SK-N-SH treated with all-trans-retinoic acid at 6 μM for 48 hours (cell line): ENCODE results near the gene PPP5C.
"Not testable (repeated sequence)": the region's sequence is repeated elsewhere in the genome, so short reads cannot be mapped to it uniquely, and the experiment has no call there.

ENCODE experiments used
- ATAC-seq: fragments of 200-7000 bp; cut with Tn5 transposase; 3 replicates; pipeline ENCODE4 v1.9.1; 2020; ENCODE audit warnings: mild to moderate bottlenecking, moderate library complexity
- BACH2 ChIP-seq: fragments of 250-450 bp; sonication (Bioruptor Pico); IDR thresholded peaks from 2 replicates; pipeline ENCODE4 v1.9.0; 2021; ENCODE audit warnings: mild to moderate bottlenecking, borderline replicate concordance
- CREB5 ChIP-seq: fragments of 250-450 bp; sonication (Bioruptor Pico); IDR thresholded peaks from 2 replicates; pipeline ENCODE4 v1.5.1; 2020; ENCODE audit warnings: low read depth, mild to moderate bottlenecking, moderate library complexity
- CSDC2 ChIP-seq: fragments of 250-450 bp; sonication (Bioruptor Pico); IDR thresholded peaks from 2 replicates; pipeline ENCODE4 v1.5.0; 2020; ENCODE audit warnings: mild to moderate bottlenecking, moderate library complexity
- ESRRG ChIP-seq: fragments of 250-450 bp; sonication (Bioruptor Pico); IDR thresholded peaks from 2 replicates; pipeline ENCODE4 v1.6.1; 2021; ENCODE audit warnings: mild to moderate bottlenecking
- GLIS3 ChIP-seq: fragments of 250-450 bp; sonication (Bioruptor Pico); IDR thresholded peaks from 2 replicates; pipeline ENCODE4 v1.5.0; 2020; ENCODE audit warnings: mild to moderate bottlenecking, moderate library complexity
- ISL1 ChIP-seq: fragments of 250-450 bp; sonication (Bioruptor Pico); IDR thresholded peaks from 2 replicates; pipeline ENCODE4 v2.1.2; 2022; ENCODE audit warnings: mild to moderate bottlenecking, moderate library complexity
- OSR1 ChIP-seq: fragments of 250-450 bp; sonication (Bioruptor Pico); IDR thresholded peaks from 2 replicates; pipeline ENCODE4 v1.8.0; 2022; ENCODE audit warnings: moderate library complexity, mild to moderate bottlenecking, inconsistent platforms
- PATZ1 ChIP-seq: fragments of 250-450 bp; sonication (Bioruptor Pico); IDR thresholded peaks from 2 replicates; pipeline ENCODE4 v1.8.0; 2020; ENCODE audit warnings: mild to moderate bottlenecking, moderate library complexity, borderline replicate concordance
- POU6F1 ChIP-seq: fragments of 250-450 bp; sonication (Bioruptor Pico); IDR thresholded peaks from 2 replicates; pipeline ENCODE4 v1.8.0; 2021; ENCODE audit warnings: low read depth, mild to moderate bottlenecking, moderate library complexity, borderline replicate concordance
- PPARA ChIP-seq: fragments of 250-450 bp; sonication (Bioruptor Pico); IDR thresholded peaks from 2 replicates; pipeline ENCODE4 v1.5.0; 2020; ENCODE audit warnings: mild to moderate bottlenecking, borderline replicate concordance
- RARB ChIP-seq: fragments of 250-450 bp; sonication (Bioruptor Pico); IDR thresholded peaks from 2 replicates; pipeline ENCODE4 v1.8.0; 2021; ENCODE audit warnings: mild to moderate bottlenecking, moderate library complexity
- TCF4 ChIP-seq: fragments of 250-450 bp; sonication (Bioruptor Pico); IDR thresholded peaks from 2 replicates; pipeline ENCODE4 v1.8.0; 2021; ENCODE audit warnings: mild to moderate bottlenecking, moderate library complexity, borderline replicate concordance
- TOX ChIP-seq: fragments of 250-450 bp; sonication (Bioruptor Pico); IDR thresholded peaks from 2 replicates; pipeline ENCODE4 v1.8.0; 2021; ENCODE audit warnings: mild to moderate bottlenecking, moderate library complexity, borderline replicate concordance
- ZC3H10 ChIP-seq: fragments of 250-450 bp; sonication (Bioruptor Pico); IDR thresholded peaks from 2 replicates; pipeline ENCODE4 v1.5.1; 2021; ENCODE audit warnings: mild to moderate bottlenecking, moderate library complexity
- ZFP3 ChIP-seq: fragments of 250-450 bp; sonication (Bioruptor Pico); IDR thresholded peaks from 2 replicates; pipeline ENCODE4 v1.5.0; 2020; ENCODE audit warnings: mild to moderate bottlenecking, moderate library complexity
- ZNF565 ChIP-seq: fragments of 450-650 bp; formaldehyde crosslinking; conservative IDR thresholded peaks from 2 replicates; pipeline ENCODE4 v1.5.0; 2020; ENCODE audit warnings: low read depth, mild to moderate bottlenecking, moderate library complexity
- ZNF8 ChIP-seq: fragments of 450-650 bp; formaldehyde crosslinking; IDR thresholded peaks from 2 replicates; pipeline ENCODE4 v1.5.0; 2020; ENCODE audit warnings: mild to moderate bottlenecking, moderate library complexity
- TF ChIP-seq, protein P1 (sequence below): fragments of 250-450 bp; sonication (Bioruptor Pico); IDR thresholded peaks from 2 replicates; pipeline ENCODE4 v1.5.0; 2020; ENCODE audit warnings: mild to moderate bottlenecking, moderate library complexity

PPP5C gene

GRCh38 chr19:46411925-46412649 is 65.2 kb downstream of the PPP5C start:
- no peak for TF ChIP-seq RARB (CRISPR knock-in tag)
- no peak for TF ChIP-seq ISL1
- TF ChIP-seq ZC3H10 (CRISPR knock-in tag): no peak
- TF ChIP-seq, protein P1, sequence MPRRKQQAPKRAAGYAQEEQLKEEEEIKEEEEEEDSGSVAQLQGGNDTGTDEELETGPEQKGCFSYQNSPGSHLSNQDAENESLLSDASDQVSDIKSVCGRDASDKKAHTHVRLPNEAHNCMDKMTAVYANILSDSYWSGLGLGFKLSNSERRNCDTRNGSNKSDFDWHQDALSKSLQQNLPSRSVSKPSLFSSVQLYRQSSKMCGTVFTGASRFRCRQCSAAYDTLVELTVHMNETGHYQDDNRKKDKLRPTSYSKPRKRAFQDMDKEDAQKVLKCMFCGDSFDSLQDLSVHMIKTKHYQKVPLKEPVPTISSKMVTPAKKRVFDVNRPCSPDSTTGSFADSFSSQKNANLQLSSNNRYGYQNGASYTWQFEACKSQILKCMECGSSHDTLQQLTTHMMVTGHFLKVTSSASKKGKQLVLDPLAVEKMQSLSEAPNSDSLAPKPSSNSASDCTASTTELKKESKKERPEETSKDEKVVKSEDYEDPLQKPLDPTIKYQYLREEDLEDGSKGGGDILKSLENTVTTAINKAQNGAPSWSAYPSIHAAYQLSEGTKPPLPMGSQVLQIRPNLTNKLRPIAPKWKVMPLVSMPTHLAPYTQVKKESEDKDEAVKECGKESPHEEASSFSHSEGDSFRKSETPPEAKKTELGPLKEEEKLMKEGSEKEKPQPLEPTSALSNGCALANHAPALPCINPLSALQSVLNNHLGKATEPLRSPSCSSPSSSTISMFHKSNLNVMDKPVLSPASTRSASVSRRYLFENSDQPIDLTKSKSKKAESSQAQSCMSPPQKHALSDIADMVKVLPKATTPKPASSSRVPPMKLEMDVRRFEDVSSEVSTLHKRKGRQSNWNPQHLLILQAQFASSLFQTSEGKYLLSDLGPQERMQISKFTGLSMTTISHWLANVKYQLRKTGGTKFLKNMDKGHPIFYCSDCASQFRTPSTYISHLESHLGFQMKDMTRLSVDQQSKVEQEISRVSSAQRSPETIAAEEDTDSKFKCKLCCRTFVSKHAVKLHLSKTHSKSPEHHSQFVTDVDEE: no peak
- no peak for TF ChIP-seq POU6F1 (CRISPR knock-in tag)
- no peak for TF ChIP-seq ZNF8 (CRISPR knock-in tag)
- TF ChIP-seq CSDC2 (CRISPR knock-in tag): no peak
- no peak for TF ChIP-seq ESRRG
- no peak for TF ChIP-seq PATZ1 (CRISPR knock-in tag)
- no peak for TF ChIP-seq CREB5 (CRISPR knock-in tag)
- no peak for TF ChIP-seq OSR1 (CRISPR knock-in tag)
- ATAC-seq: no peak

- ATAC-seq: no peak
- TF ChIP-seq BACH2 (CRISPR knock-in tag): no peak
- no peak for TF ChIP-seq OSR1 (CRISPR knock-in tag)
- TF ChIP-seq POU6F1 (CRISPR knock-in tag): no peak
- no peak for TF ChIP-seq ZNF565
- no peak for TF ChIP-seq TOX (CRISPR knock-in tag)
- TF ChIP-seq GLIS3 (CRISPR knock-in tag): no peak
- TF ChIP-seq ZC3H10 (CRISPR knock-in tag): no peak
- no peak for TF ChIP-seq ZFP3 (CRISPR knock-in tag)
Measured at GRCh38 chr19:46412650-46413261, 65.9 kb downstream of the PPP5C start.

DNA sequence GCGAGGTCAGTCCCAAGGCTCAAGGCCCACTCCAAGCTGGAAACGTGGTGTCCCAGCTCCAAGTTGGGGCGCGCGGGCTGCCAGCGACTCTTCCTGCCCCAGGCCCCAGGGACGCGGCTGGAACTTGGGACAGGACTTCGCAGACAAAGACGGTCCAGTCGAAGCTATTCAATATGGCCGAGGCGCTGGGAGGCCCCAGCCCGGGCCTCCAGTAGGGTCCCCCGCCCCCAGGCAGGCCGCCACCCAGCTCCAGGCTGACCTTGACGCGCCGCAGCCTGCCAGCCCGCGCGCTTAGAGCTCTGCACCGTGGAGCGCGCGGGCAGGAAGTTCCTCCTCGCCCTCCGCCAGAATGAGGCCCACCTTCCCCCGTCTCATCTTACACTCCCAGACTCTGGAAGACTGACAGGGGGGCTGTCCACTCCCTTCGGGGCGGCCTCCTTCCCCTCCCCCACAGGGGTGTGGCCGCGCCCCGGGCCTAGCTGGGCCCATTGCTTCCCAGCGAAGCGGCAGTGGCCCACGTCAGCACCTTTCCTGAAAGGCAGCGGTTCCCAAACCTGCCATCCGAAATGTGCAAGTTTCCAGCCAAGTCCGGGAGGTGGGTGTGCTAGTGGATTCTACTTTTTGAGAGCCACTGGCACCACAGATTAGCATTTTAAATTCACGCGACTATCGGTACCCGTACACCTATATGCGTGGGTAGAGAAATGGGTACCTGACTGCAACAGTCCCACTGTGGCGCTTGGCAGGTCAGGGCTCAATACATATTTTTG is 66.6 kb downstream of the PPP5C start, which contains the start of gene CCDC8:
CCDC8 (minus strand) TSS at position 303 of the 770 bp plus-strand sequence. CDS start 754 bp downstream, outside the sequence.
- no peak for ATAC-seq
- TF ChIP-seq GLIS3 (CRISPR knock-in tag) (no peak), ZNF8 (CRISPR knock-in tag) (no peak), PPARA (CRISPR knock-in tag) (no peak), TCF4 (no peak)
- TF ChIP-seq, all 23 proteins: peak for 0

- not testable (repeated sequence) for ATAC-seq
Measured at GRCh38 chr19:46414899-46415298, 68.0 kb downstream of the PPP5C start.
